NCI-H345 treated with DMSO at 0.1 percent for 48 hours (cell line): ENCODE results near the gene PHLPP1.
"Not testable (repeated sequence)": the region's sequence is repeated elsewhere in the genome, so short reads cannot be mapped to it uniquely, and the experiment has no call there.

Experiments
- DNase-seq: peaks from one replicate; lab custom pipeline; 2025; ENCODE audit not compliant: unreplicated experiment; lab: John Stamatoyannopoulos, UW

PHLPP1 gene

GRCh38 chr18:62740650-62741049 lies 25.3 kb downstream of the PHLPP1 start:
- DNase-seq, result not testable (repeated sequence)

GRCh38 chr18:62741118-62741566 lies 25.8 kb downstream of the PHLPP1 start:
- DNase-seq, result no peak

GRCh38 chr18:62741584-62741983 lies 26.2 kb downstream of the PHLPP1 start:
- DNase-seq, result no peak

GRCh38 chr18:62744076-62744968 lies 29.0 kb downstream of the PHLPP1 start:
- DNase-seq, result no peak

GRCh38 chr18:62745089-62745751 lies 29.9 kb downstream of the PHLPP1 start:
- DNase-seq, result no peak

GRCh38 chr18:62749389-62749788 lies 34.0 kb downstream of the PHLPP1 start:
- no peak for DNase-seq

GRCh38 chr18:62751341-62751821 lies 36.0 kb downstream of the PHLPP1 start:
- DNase-seq, result no peak

- DNase-seq, result no peak
Measured at GRCh38 chr18:62751977-62752376, 36.6 kb downstream of the PHLPP1 start.

- DNase-seq, result no peak
Measured at GRCh38 chr18:62754026-62754425, 38.7 kb downstream of the PHLPP1 start.

GRCh38 chr18:62755454-62755853 lies 40.1 kb downstream of the PHLPP1 start:
- no peak for DNase-seq

GRCh38 chr18:62755946-62756345 lies 40.6 kb downstream of the PHLPP1 start:
- DNase-seq, result no peak

- no peak for DNase-seq
Measured at GRCh38 chr18:62757399-62758010, 42.2 kb downstream of the PHLPP1 start.

GRCh38 chr18:62758591-62758990 lies 43.2 kb downstream of the PHLPP1 start:
- no peak for DNase-seq

- no peak for DNase-seq
Measured at GRCh38 chr18:62759704-62760402, 44.5 kb downstream of the PHLPP1 start.

- no peak for DNase-seq
Measured at GRCh38 chr18:62760403-62760734, 45.0 kb downstream of the PHLPP1 start.

GRCh38 chr18:62763101-62763521 lies 47.8 kb downstream of the PHLPP1 start:
- no peak for DNase-seq

- DNase-seq, result no peak
Measured at GRCh38 chr18:62766266-62766665, 50.9 kb downstream of the PHLPP1 start.

- no peak for DNase-seq
Measured at GRCh38 chr18:62767321-62767720, 52.0 kb downstream of the PHLPP1 start.

GRCh38 chr18:62767836-62768557 lies 52.7 kb downstream of the PHLPP1 start:
- no peak for DNase-seq

GRCh38 chr18:62768558-62768943 lies 53.2 kb downstream of the PHLPP1 start:
- no peak for DNase-seq

- DNase-seq, result no peak
Measured at GRCh38 chr18:62769216-62769615, 53.9 kb downstream of the PHLPP1 start.
